Panc1 (cell line): ENCODE data around the gene VAT1L. TPM values are rescaled to one million over a fixed set of nuclear protein-coding genes. Genes with fewer than 3 reads are reported as not detected.

Experiments
- ATAC-seq: fragments of 200-7000 bp; cut with Tn5 transposase; 2 replicates; pipeline ENCODE4 v1.9.1; 2020; ENCODE audit warnings: mild to moderate bottlenecking, moderate library complexity
- BruUV-seq: library from RNA; stranded (reverse); fragments of 400-500 nt; replicated peaks from 2 replicates; lab custom pipeline; 2021; lab: Mats Ljungman, UMichigan
- CTCF ChIA-PET: fragments of 300-600 bp; sonication (Branson Sonifier 250); formaldehyde crosslinking; loops from one replicate; lab custom pipeline; 2022; ENCODE audit warnings: antibody characterized with exemption; lab: Charles Lee
- POLR2A ChIA-PET: fragments of 300-600 bp; sonication (Branson Sonifier 250); formaldehyde crosslinking; loops from one replicate; lab custom pipeline; 2022; ENCODE audit warnings: antibody characterized with exemption; lab: Charles Lee
- DNase-seq: peaks from one replicate; pipeline ENCODE4 v3.0.0-alpha.2; 2010; ENCODE audit warnings: low read depth, low spot score
- H3K27ac ChIP-seq: 2 replicates; pipeline ENCODE4 v1.5.1; 2011; ENCODE audit warnings: mild to moderate bottlenecking, low read length, inconsistent platforms
- H3K27me3 ChIP-seq: fragments of 200-500 bp; sonication (Bioruptor generic); 2 replicates; pipeline ENCODE4 v1.6.0; 2014; ENCODE audit warnings: low read length, inconsistent platforms; ENCODE audit not compliant: control insufficient read depth, insufficient read depth
- H3K36me3 ChIP-seq: fragments of 200-500 bp; sonication (Bioruptor generic); 2 replicates; pipeline ENCODE4 v1.5.1; 2014; ENCODE audit warnings: inconsistent platforms, mild to moderate bottlenecking, low read length, moderate library complexity; ENCODE audit not compliant: control insufficient read depth, insufficient read depth
- H3K4me1 ChIP-seq: 2 replicates; pipeline ENCODE4 v1.5.1; 2011; ENCODE audit warnings: inconsistent platforms, mild to moderate bottlenecking, low read length, moderate library complexity; ENCODE audit not compliant: control insufficient read depth, insufficient read depth
- H3K4me3 ChIP-seq, 2 experiments: 2 replicates each; pipeline ENCODE4 v1.5.1; 2011 to 2012; ENCODE audit warnings: low read depth in 2 of 2, low read length in 2 of 2, mild to moderate bottlenecking in 2 of 2, inconsistent platforms in 1 of 2, moderate library complexity in 1 of 2
- H3K9me3 ChIP-seq: fragments of 200-500 bp; sonication (Bioruptor generic); 2 replicates; pipeline ENCODE4 v1.5.1; 2014; ENCODE audit warnings: low read depth, mild to moderate bottlenecking, inconsistent platforms, low read length, moderate library complexity; ENCODE audit not compliant: control insufficient read depth, insufficient read depth
- POLR2AphosphoS5 ChIP-seq: IDR thresholded peaks from 2 replicates; pipeline ENCODE4 v1.6.1; 2012; ENCODE audit warnings: mild to moderate bottlenecking, low read depth, low read length, moderate library complexity
- SIN3A ChIP-seq: IDR thresholded peaks from 2 replicates; pipeline ENCODE4 v1.6.1; 2012; ENCODE audit warnings: low read depth, mild to moderate bottlenecking, low read length, moderate library complexity, borderline replicate concordance; ENCODE audit not compliant: insufficient read depth
- TCF7L2 ChIP-seq: IDR thresholded peaks from 2 replicates; pipeline ENCODE4 v1.6.1; 2011; ENCODE audit warnings: mild to moderate bottlenecking, low read depth, low read length, inconsistent platforms
- in situ Hi-C: cut with HindIII; loops from 2 replicates; pipeline ENCODE4 v1.10.0; 2016; ENCODE audit warnings: low sequenced_read_pairs, low pct_unique_long_range_greater_than_20kb
- intact Hi-C: fragments of 100-400 bp; cut with micrococcal nuclease; formaldehyde crosslinking; loops from one replicate; pipeline ENCODE4 v1.10.0; 2022; ENCODE audit not compliant: unreplicated experiment
- total RNA-seq: library from RNA; stranded (reverse); gene quantifications from one replicate; pipeline ENCODE4 v1.2.1, GENCODE V29; 2021; ENCODE audit not compliant: unreplicated experiment
- TF ChIP-seq, protein P1 (sequence below): fragments of 450-650 bp; IDR thresholded peaks from 2 replicates; pipeline ENCODE4 v1.5.1; 2017; ENCODE audit warnings: mild to moderate bottlenecking
- TF ChIP-seq, protein P2 (sequence below), 2 experiments: IDR thresholded peaks; 2 replicates each; pipeline ENCODE4 v1.6.1; 2011 to 2012; ENCODE audit warnings: low read depth in 2 of 2, control low read depth in 1 of 2, low read length in 1 of 2, mild to moderate bottlenecking in 1 of 2, moderate library complexity in 1 of 2; ENCODE audit not compliant: insufficient read depth in 1 of 2

Gene VAT1L
- total RNA-seq, 1 experiment from 2014 or later, result not detected

DNA sequence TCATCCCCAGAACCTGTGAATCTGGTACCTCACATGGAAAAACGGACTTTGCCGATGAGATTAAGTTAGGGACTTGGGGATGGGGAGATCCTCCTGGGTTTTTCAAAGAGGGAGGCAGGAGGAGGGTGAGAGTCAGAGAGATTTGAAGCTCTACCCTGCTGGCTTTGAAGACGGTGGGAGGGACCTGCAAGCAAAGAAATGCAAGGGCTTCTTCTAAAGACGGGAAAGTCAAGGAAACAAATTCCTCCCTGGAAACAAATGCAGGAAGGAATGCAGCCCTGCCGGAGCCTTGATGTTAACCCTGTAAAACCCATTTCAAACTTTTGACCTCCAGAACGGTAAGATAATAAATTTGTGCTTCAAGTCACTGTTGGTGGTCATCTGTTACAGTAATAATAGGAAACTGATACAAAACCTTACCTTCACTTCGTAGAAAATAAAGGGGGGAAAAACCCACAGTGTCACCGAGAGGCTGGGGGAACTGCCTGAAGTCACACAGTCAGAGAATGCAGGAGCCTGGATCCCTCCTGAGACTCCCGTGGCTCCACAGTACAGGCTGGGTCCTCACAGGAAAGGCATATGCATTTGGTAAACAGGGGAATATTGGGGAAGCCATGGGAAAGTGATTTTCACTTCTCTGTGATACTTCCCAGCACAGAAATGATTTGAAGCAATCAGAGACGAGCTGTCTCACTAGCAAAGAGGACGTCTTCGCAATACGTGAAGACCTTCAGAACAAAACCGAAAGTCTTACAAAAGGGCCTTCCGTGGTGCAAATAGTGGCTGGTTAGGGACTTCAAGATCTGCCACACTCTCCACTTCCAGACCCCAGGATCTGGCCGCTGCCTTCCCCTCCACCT is 175.1 kb downstream of the VAT1L start:
- no peak overlapping the region for H3K27ac ChIP-seq
- no TSS peak for BruUV-seq
- ChIA-PET CTCF (interaction anchor here (0.6 kb wide), 1 partner anchor 19 kb away, joined by 3 read pairs; no protein-coding TSS in a partner anchor), POLR2A (no interaction called here)
- H3K4me3 ChIP-seq, result no peak overlapping the region
- H3K4me1 ChIP-seq, result no peaks in the 10 kb centered on the region
- in situ Hi-C loops, result no loop called here
- peaks cover 2% of the 10 kb centered on the region for H3K27me3 ChIP-seq
- no peak for ATAC-seq
- intact Hi-C loops, result no loop called here
- no peak for DNase-seq
- TF ChIP-seq POLR2AphosphoS5, result no peak
- TF ChIP-seq, protein P1, sequence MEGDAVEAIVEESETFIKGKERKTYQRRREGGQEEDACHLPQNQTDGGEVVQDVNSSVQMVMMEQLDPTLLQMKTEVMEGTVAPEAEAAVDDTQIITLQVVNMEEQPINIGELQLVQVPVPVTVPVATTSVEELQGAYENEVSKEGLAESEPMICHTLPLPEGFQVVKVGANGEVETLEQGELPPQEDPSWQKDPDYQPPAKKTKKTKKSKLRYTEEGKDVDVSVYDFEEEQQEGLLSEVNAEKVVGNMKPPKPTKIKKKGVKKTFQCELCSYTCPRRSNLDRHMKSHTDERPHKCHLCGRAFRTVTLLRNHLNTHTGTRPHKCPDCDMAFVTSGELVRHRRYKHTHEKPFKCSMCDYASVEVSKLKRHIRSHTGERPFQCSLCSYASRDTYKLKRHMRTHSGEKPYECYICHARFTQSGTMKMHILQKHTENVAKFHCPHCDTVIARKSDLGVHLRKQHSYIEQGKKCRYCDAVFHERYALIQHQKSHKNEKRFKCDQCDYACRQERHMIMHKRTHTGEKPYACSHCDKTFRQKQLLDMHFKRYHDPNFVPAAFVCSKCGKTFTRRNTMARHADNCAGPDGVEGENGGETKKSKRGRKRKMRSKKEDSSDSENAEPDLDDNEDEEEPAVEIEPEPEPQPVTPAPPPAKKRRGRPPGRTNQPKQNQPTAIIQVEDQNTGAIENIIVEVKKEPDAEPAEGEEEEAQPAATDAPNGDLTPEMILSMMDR, result no peak
- TF ChIP-seq, protein P2, sequence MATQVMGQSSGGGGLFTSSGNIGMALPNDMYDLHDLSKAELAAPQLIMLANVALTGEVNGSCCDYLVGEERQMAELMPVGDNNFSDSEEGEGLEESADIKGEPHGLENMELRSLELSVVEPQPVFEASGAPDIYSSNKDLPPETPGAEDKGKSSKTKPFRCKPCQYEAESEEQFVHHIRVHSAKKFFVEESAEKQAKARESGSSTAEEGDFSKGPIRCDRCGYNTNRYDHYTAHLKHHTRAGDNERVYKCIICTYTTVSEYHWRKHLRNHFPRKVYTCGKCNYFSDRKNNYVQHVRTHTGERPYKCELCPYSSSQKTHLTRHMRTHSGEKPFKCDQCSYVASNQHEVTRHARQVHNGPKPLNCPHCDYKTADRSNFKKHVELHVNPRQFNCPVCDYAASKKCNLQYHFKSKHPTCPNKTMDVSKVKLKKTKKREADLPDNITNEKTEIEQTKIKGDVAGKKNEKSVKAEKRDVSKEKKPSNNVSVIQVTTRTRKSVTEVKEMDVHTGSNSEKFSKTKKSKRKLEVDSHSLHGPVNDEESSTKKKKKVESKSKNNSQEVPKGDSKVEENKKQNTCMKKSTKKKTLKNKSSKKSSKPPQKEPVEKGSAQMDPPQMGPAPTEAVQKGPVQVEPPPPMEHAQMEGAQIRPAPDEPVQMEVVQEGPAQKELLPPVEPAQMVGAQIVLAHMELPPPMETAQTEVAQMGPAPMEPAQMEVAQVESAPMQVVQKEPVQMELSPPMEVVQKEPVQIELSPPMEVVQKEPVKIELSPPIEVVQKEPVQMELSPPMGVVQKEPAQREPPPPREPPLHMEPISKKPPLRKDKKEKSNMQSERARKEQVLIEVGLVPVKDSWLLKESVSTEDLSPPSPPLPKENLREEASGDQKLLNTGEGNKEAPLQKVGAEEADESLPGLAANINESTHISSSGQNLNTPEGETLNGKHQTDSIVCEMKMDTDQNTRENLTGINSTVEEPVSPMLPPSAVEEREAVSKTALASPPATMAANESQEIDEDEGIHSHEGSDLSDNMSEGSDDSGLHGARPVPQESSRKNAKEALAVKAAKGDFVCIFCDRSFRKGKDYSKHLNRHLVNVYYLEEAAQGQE (IDR thresholded peaks at IDR 0.05; ENCODE audit: insufficient read depth in 1 of 2, low read depth in 2 of 2, low read length in 1 of 2), result no peak
- TF ChIP-seq TCF7L2, result no peak
- TF ChIP-seq SIN3A, result no peak
- no peaks in the 10 kb centered on the region for H3K36me3 ChIP-seq
- H3K9me3 ChIP-seq, result no peaks in the 10 kb centered on the region

DNA sequence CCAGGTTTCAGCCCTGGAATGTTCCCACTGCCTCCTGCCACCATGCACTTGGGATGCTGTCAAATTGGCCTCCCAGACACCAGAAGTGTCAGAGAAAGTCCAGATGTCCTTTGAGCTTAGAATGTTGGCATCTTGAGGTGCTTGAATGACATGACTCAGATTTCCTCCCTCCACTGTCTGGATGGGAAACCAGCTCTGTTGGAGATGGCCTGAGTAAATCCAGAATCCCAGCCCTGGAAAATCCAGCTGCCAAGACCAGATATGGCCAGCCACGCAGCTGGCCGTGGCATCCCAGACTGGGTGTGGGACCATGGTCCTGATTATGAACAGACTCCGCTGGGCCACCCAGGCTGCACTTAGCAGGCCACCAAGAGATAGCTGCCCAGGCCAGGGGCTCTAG is 177.0 kb downstream of the VAT1L start:
- in situ Hi-C loops, result no loop called here
- DNase-seq (no peak), ATAC-seq (no peak)
- Histone ChIP-seq H3K9me3 (no peaks in the 10 kb centered on the region), H3K27me3 (peaks cover 2% of the 10 kb centered on the region), H3K4me3 (no peak overlapping the region), H3K27ac (no peak overlapping the region), H3K4me1 (no peaks in the 10 kb centered on the region), H3K36me3 (no peaks in the 10 kb centered on the region)
- CTCF ChIA-PET, result no interaction called here
- intact Hi-C loops, result no loop called here
- POLR2A ChIA-PET, result no interaction called here
- TF ChIP-seq POLR2AphosphoS5 (no peak), TCF7L2 (no peak)
- TF ChIP-seq, protein P2 (IDR thresholded peaks at IDR 0.05; ENCODE audit: insufficient read depth in 1 of 2, low read depth in 2 of 2, low read length in 1 of 2), result no peak
- no TSS peak for BruUV-seq
